Smooth muscle cell (in vitro differentiated cells): ENCODE results near the gene PSME4. TPM values are rescaled to one million over a fixed set of nuclear protein-coding genes. Genes with fewer than 3 reads are reported as not detected.

ENCODE experiments used
- DNase-seq: peaks from one replicate; lab custom pipeline; 2025; ENCODE audit not compliant: unreplicated experiment; lab: John Stamatoyannopoulos, UW
- H2AFZ ChIP-seq: fragments of 200-600 bp; sonication (generic); 2 replicates; pipeline ENCODE4 v1.6.0; 2016; ENCODE audit warnings: antibody characterized with exemption, low read depth, mild to moderate bottlenecking
- H3F3A ChIP-seq: fragments of 200-600 bp; sonication (generic); 2 replicates; pipeline ENCODE4 v1.6.0; 2017; ENCODE audit warnings: antibody characterized with exemption, low read depth
- H3K27ac ChIP-seq: fragments of 200-600 bp; sonication (generic); 2 replicates; pipeline ENCODE4 v1.5.1; 2016; ENCODE audit warnings: low read depth, mild to moderate bottlenecking
- H3K27me3 ChIP-seq: fragments of 200-600 bp; sonication (generic); 2 replicates; pipeline ENCODE4 v1.6.1; 2016; ENCODE audit warnings: low read depth, mild to moderate bottlenecking
- H3K36me3 ChIP-seq: fragments of 200-600 bp; sonication (generic); 2 replicates; pipeline ENCODE4 v1.5.1; 2016; ENCODE audit warnings: low read depth
- H3K4me1 ChIP-seq: fragments of 200-600 bp; sonication (generic); 2 replicates; pipeline ENCODE4 v1.5.1; 2016; ENCODE audit warnings: low read depth
- H3K4me2 ChIP-seq: fragments of 200-600 bp; sonication (generic); 2 replicates; pipeline ENCODE4 v1.6.0; 2016; ENCODE audit warnings: mild to moderate bottlenecking
- H3K4me3 ChIP-seq: fragments of 200-600 bp; sonication (generic); 2 replicates; pipeline ENCODE4 v1.5.1; 2016; ENCODE audit warnings: mild to moderate bottlenecking
- H3K79me2 ChIP-seq: fragments of 200-600 bp; sonication (generic); 2 replicates; pipeline ENCODE4 v1.6.0; 2016; ENCODE audit warnings: low read depth, mild to moderate bottlenecking
- H3K9ac ChIP-seq: fragments of 200-600 bp; sonication (generic); 2 replicates; pipeline ENCODE4 v1.6.0; 2016; ENCODE audit warnings: low read depth
- H3K9me3 ChIP-seq: fragments of 200-600 bp; sonication (generic); replicated peaks from 2 replicates; pipeline ENCODE4 v1.5.1; 2016; ENCODE audit warnings: low read depth
- H4K20me1 ChIP-seq: fragments of 200-600 bp; sonication (generic); 2 replicates; pipeline ENCODE4 v1.6.0; 2016; ENCODE audit warnings: low read depth
- WGBS: methylation state at CpG from one replicate; pipeline ENCODE4 v1.1.7; 2016; ENCODE audit warnings: low lambda C conversion rate; 5-methylcytosine and 5-hydroxymethylcytosine counted together
- polyA plus RNA-seq: library from polyadenylated mRNA; unstranded; fragments of >200 nt; fragmentation: Nextera tagmentation; extraction: Ambion mirVana; gene quantifications from 2 replicates; pipeline ENCODE4 v1.2.1, GENCODE V29; 2016
- total RNA-seq: library from RNA; depleted of rRNA; stranded (reverse); fragments of >200 nt; gene quantifications from 2 replicates; pipeline ENCODE4 v1.2.3, GENCODE V29; 2014
- TF ChIP-seq, protein P1 (sequence below): fragments of 200-600 bp; sonication (generic); IDR thresholded peaks from 2 replicates; pipeline ENCODE4 v1.5.1; 2017; ENCODE audit warnings: borderline replicate concordance, mild to moderate bottlenecking, antibody characterized with exemption; ENCODE audit not compliant: insufficient read depth, poor library complexity, severe bottlenecking

PSME4 gene
- total and polyA plus RNA-seq, 2 experiments from 2014 or later = 11.3 to 65.2 TPM

- Histone ChIP-seq H3K79me2 (peaks cover 7% of the 10 kb centered on the region), H3K36me3 (peaks cover 40% of the 10 kb centered on the region), H3K4me3 (no peak overlapping the region), H3F3A (no peaks in the 10 kb centered on the region), H3K27ac (peak overlapping the region; percentile 9), H4K20me1 (peaks cover 4% of the 10 kb centered on the region), H3K9ac (no peak overlapping the region), H3K4me2 (no peak overlapping the region), H2AFZ (no peak overlapping the region), H3K9me3 (no peaks in the 10 kb centered on the region), H3K4me1 (no peaks in the 10 kb centered on the region), H3K27me3 (no peaks in the 10 kb centered on the region)
- TF ChIP-seq, protein P1, sequence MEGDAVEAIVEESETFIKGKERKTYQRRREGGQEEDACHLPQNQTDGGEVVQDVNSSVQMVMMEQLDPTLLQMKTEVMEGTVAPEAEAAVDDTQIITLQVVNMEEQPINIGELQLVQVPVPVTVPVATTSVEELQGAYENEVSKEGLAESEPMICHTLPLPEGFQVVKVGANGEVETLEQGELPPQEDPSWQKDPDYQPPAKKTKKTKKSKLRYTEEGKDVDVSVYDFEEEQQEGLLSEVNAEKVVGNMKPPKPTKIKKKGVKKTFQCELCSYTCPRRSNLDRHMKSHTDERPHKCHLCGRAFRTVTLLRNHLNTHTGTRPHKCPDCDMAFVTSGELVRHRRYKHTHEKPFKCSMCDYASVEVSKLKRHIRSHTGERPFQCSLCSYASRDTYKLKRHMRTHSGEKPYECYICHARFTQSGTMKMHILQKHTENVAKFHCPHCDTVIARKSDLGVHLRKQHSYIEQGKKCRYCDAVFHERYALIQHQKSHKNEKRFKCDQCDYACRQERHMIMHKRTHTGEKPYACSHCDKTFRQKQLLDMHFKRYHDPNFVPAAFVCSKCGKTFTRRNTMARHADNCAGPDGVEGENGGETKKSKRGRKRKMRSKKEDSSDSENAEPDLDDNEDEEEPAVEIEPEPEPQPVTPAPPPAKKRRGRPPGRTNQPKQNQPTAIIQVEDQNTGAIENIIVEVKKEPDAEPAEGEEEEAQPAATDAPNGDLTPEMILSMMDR = no peak
- DNase-seq = no peak
- 87% methylated on average over 3 of the region's 3 CpGs for WGBS
These were observed 90.0 kb downstream of the PSME4 start for GRCh38 chr2:53880756-53881155.

DNA sequence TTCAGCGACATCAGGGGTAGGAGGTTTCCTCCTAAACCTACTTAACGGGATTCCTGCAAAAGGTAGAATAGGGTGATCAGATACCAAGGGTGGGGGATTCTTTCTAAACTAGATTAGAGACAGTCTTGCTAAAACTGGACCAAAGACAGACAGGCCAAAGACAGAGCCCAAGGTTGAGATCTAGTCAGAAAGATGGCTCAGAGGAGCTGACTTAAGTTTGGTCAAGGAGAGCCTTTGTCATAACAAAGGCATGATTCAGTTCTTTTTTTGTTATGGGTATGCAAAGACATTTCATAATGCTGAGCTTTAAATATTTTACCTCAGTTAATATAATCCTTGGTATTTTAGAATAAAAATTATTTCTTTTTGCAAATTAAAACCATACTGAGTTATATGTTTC lies 93.2 kb downstream of the PSME4 start:
- Histone ChIP-seq H4K20me1 (peaks cover 4% of the 10 kb centered on the region), H3K27me3 (no peaks in the 10 kb centered on the region), H3K9ac (no peak overlapping the region), H3K27ac (no peak overlapping the region), H3K4me3 (no peak overlapping the region), H3K9me3 (no peaks in the 10 kb centered on the region), H2AFZ (no peak overlapping the region), H3K4me1 (no peaks in the 10 kb centered on the region), H3K79me2 (peaks cover 7% of the 10 kb centered on the region), H3F3A (no peaks in the 10 kb centered on the region), H3K4me2 (no peak overlapping the region), H3K36me3 (peaks cover 50% of the 10 kb centered on the region)
- 96% methylated on average over 2 of the region's 2 CpGs for WGBS
- no peak for DNase-seq
- TF ChIP-seq, protein P1 = no peak

- Histone ChIP-seq H3K27me3 (no peaks in the 10 kb centered on the region), H3K4me3 (no peak overlapping the region), H3K4me1 (no peaks in the 10 kb centered on the region), H3K27ac (no peak overlapping the region), H2AFZ (no peak overlapping the region), H3K79me2 (peaks cover 2% of the 10 kb centered on the region), H3K36me3 (peaks cover 47% of the 10 kb centered on the region), H4K20me1 (peaks cover 4% of the 10 kb centered on the region), H3K9me3 (no peaks in the 10 kb centered on the region), H3K9ac (no peak overlapping the region), H3F3A (no peaks in the 10 kb centered on the region), H3K4me2 (no peak overlapping the region)
- whole genome bisulfite sequencing = 67% methylated on average over 1 of the region's 1 CpG
- no peak for DNase-seq
- TF ChIP-seq, protein P1 = no peak
These were observed 93.7 kb downstream of the PSME4 start for GRCh38 chr2:53877112-53877511.

GRCh38 chr2:53874401-53874950 lies 96.3 kb downstream of the PSME4 start:
- DNase-seq = no peak
- H3K27ac ChIP-seq = no peak overlapping the region
- H3K9me3 ChIP-seq = no peaks in the 10 kb centered on the region
- no peak overlapping the region for H3K4me3 ChIP-seq
- H2AFZ ChIP-seq = no peak overlapping the region
- H3K9ac ChIP-seq = no peak overlapping the region
- H3K4me1 ChIP-seq = no peaks in the 10 kb centered on the region
- no peaks in the 10 kb centered on the region for H3K79me2 ChIP-seq
- H3K27me3 ChIP-seq = no peaks in the 10 kb centered on the region
- peaks cover 34% of the 10 kb centered on the region for H3K36me3 ChIP-seq
- no peaks in the 10 kb centered on the region for H3F3A ChIP-seq
- H3K4me2 ChIP-seq = no peak overlapping the region
- 96% methylated on average over 7 of the region's 7 CpGs for WGBS
- peaks cover 4% of the 10 kb centered on the region for H4K20me1 ChIP-seq
- TF ChIP-seq, protein P1 = no peak
